Smooth muscle cell (in vitro differentiated cells): ENCODE results near the gene ZNF556. TPM values are rescaled to one million over a fixed set of nuclear protein-coding genes. Genes with fewer than 3 reads are reported as not detected.

Experiments
- DNase-seq: peaks from one replicate; lab custom pipeline; 2025; ENCODE audit not compliant: unreplicated experiment; lab: John Stamatoyannopoulos, UW
- H2AFZ ChIP-seq: fragments of 200-600 bp; sonication (generic); 2 replicates; pipeline ENCODE4 v1.6.0; 2016; ENCODE audit warnings: antibody characterized with exemption, low read depth, mild to moderate bottlenecking
- H3F3A ChIP-seq: fragments of 200-600 bp; sonication (generic); 2 replicates; pipeline ENCODE4 v1.6.0; 2017; ENCODE audit warnings: antibody characterized with exemption, low read depth
- H3K27ac ChIP-seq: fragments of 200-600 bp; sonication (generic); 2 replicates; pipeline ENCODE4 v1.5.1; 2016; ENCODE audit warnings: low read depth, mild to moderate bottlenecking
- H3K27me3 ChIP-seq: fragments of 200-600 bp; sonication (generic); 2 replicates; pipeline ENCODE4 v1.6.1; 2016; ENCODE audit warnings: low read depth, mild to moderate bottlenecking
- H3K36me3 ChIP-seq: fragments of 200-600 bp; sonication (generic); 2 replicates; pipeline ENCODE4 v1.5.1; 2016; ENCODE audit warnings: low read depth
- H3K4me1 ChIP-seq: fragments of 200-600 bp; sonication (generic); 2 replicates; pipeline ENCODE4 v1.5.1; 2016; ENCODE audit warnings: low read depth
- H3K4me2 ChIP-seq: fragments of 200-600 bp; sonication (generic); 2 replicates; pipeline ENCODE4 v1.6.0; 2016; ENCODE audit warnings: mild to moderate bottlenecking
- H3K4me3 ChIP-seq: fragments of 200-600 bp; sonication (generic); 2 replicates; pipeline ENCODE4 v1.5.1; 2016; ENCODE audit warnings: mild to moderate bottlenecking
- H3K79me2 ChIP-seq: fragments of 200-600 bp; sonication (generic); 2 replicates; pipeline ENCODE4 v1.6.0; 2016; ENCODE audit warnings: low read depth, mild to moderate bottlenecking
- H3K9ac ChIP-seq: fragments of 200-600 bp; sonication (generic); 2 replicates; pipeline ENCODE4 v1.6.0; 2016; ENCODE audit warnings: low read depth
- H3K9me3 ChIP-seq: fragments of 200-600 bp; sonication (generic); replicated peaks from 2 replicates; pipeline ENCODE4 v1.5.1; 2016; ENCODE audit warnings: low read depth
- H4K20me1 ChIP-seq: fragments of 200-600 bp; sonication (generic); 2 replicates; pipeline ENCODE4 v1.6.0; 2016; ENCODE audit warnings: low read depth
- WGBS: methylation state at CpG from one replicate; pipeline ENCODE4 v1.1.7; 2016; ENCODE audit warnings: low lambda C conversion rate; 5-methylcytosine and 5-hydroxymethylcytosine counted together
- polyA plus RNA-seq: library from polyadenylated mRNA; unstranded; fragments of >200 nt; fragmentation: Nextera tagmentation; extraction: Ambion mirVana; gene quantifications from 2 replicates; pipeline ENCODE4 v1.2.1, GENCODE V29; 2016
- total RNA-seq: library from RNA; depleted of rRNA; stranded (reverse); fragments of >200 nt; gene quantifications from 2 replicates; pipeline ENCODE4 v1.2.3, GENCODE V29; 2014
- TF ChIP-seq, protein P1 (sequence below): fragments of 200-600 bp; sonication (generic); IDR thresholded peaks from 2 replicates; pipeline ENCODE4 v1.5.1; 2017; ENCODE audit warnings: borderline replicate concordance, mild to moderate bottlenecking, antibody characterized with exemption; ENCODE audit not compliant: insufficient read depth, poor library complexity, severe bottlenecking

Gene ZNF556
- total and polyA plus RNA-seq, 2 experiments from 2014 or later, result 0.04 TPM; not detected in 1

DNA sequence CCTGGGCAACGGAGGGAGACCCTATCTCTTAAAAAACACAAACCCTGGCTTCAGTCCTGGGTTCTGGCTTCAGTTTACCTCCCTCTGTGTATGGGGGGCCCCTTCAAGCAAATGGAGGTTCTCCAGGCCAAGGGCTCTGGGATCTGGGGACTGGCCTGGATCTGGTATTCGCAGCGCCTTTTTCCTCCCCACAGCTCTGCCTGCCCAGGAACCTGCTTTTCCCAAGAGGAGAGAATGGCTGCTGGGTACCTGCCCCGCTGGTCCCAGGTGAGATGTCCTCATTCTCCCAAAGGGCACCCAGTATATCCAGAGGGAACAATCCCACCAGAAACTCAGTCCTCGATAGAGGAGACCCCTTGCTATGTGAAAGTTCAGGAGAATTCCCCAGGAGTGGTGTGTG, 44.3 kb upstream of the ZNF556 start:
- WGBS, result 93% methylated on average over 5 of the region's 5 CpGs
- no peaks in the 10 kb centered on the region for H3K27me3 ChIP-seq
- no peak overlapping the region for H2AFZ ChIP-seq

DNA sequence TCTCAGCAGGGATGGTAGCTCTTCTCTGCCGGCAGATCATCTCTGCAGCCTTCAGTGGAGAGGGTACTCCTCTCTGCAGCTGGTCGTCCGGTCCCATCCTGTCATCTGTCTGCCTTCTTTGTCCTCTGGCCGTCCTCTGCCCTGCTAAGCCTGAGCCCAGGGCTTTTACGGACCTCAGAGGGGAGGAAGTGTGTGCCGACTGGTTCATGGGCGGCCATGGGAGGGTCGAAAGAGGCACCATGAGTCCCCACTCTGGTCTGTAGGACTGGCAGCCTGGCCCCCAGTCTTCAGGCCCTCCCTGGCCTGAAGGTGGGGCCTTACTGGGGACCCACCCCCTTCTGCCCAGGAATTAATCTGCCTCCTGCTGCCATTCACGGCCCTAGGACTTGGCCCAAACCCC, 43.5 kb upstream of the ZNF556 start:
- Histone ChIP-seq H3K9me3 (peaks cover 6% of the 10 kb centered on the region), H3K27me3 (no peaks in the 10 kb centered on the region), H3K9ac (no peak overlapping the region), H3K79me2 (peaks cover 5% of the 10 kb centered on the region), H3K27ac (no peak overlapping the region), H3K36me3 (peaks cover 14% of the 10 kb centered on the region), H3K4me1 (no peaks in the 10 kb centered on the region), H3K4me2 (no peak overlapping the region), H3K4me3 (no peak overlapping the region), H3F3A (no peaks in the 10 kb centered on the region), H2AFZ (no peak overlapping the region), H4K20me1 (no peaks in the 10 kb centered on the region)
- 95% methylated on average over 9 of the region's 9 CpGs for WGBS
- DNase-seq, result no peak
- TF ChIP-seq, protein P1, sequence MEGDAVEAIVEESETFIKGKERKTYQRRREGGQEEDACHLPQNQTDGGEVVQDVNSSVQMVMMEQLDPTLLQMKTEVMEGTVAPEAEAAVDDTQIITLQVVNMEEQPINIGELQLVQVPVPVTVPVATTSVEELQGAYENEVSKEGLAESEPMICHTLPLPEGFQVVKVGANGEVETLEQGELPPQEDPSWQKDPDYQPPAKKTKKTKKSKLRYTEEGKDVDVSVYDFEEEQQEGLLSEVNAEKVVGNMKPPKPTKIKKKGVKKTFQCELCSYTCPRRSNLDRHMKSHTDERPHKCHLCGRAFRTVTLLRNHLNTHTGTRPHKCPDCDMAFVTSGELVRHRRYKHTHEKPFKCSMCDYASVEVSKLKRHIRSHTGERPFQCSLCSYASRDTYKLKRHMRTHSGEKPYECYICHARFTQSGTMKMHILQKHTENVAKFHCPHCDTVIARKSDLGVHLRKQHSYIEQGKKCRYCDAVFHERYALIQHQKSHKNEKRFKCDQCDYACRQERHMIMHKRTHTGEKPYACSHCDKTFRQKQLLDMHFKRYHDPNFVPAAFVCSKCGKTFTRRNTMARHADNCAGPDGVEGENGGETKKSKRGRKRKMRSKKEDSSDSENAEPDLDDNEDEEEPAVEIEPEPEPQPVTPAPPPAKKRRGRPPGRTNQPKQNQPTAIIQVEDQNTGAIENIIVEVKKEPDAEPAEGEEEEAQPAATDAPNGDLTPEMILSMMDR, result no peak

More for the DNA sequence above, 44.3 kb upstream of the ZNF556 start:
- Histone ChIP-seq H3K27ac (no peak overlapping the region), H3K36me3 (peaks cover 9% of the 10 kb centered on the region), H3K4me1 (no peaks in the 10 kb centered on the region), H4K20me1 (no peaks in the 10 kb centered on the region), H3K4me3 (no peak overlapping the region), H3K9ac (no peak overlapping the region), H3F3A (no peaks in the 10 kb centered on the region), H3K4me2 (no peak overlapping the region), H3K9me3 (peaks cover 6% of the 10 kb centered on the region), H3K79me2 (peaks cover 5% of the 10 kb centered on the region)
- TF ChIP-seq, protein P1, result no peak
- DNase-seq, result no peak

DNA sequence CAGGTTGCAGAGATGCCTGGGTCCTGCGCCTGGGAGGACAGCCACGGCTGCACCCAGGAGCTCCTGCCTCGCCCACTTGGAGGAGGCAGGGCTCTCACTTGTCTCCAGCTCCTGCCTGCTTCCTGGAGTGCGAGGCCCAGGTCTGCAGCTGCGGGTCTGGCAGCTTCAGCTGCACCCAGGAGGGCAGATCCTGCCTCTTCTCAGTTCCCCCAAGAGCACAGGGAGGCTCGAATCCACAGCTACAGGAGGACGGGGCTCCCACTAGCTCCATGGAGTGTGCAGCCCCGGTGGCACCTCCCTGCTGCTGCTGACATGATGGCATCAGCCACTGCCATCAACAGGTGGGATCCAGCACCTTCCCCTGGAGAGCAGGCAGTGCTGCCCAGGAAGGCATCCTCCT, 43.0 kb upstream of the ZNF556 start:
- H3K36me3 ChIP-seq, result peaks cover 14% of the 10 kb centered on the region
- no peaks in the 10 kb centered on the region for H3K27me3 ChIP-seq
- H3K9me3 ChIP-seq, result peaks cover 6% of the 10 kb centered on the region
- H3K27ac ChIP-seq, result no peak overlapping the region
- 73% methylated on average over 8 of the region's 8 CpGs for WGBS
- TF ChIP-seq, protein P1, result no peak
- no peaks in the 10 kb centered on the region for H3K4me1 ChIP-seq
- no peaks in the 10 kb centered on the region for H4K20me1 ChIP-seq
- no peak for DNase-seq
- H3F3A ChIP-seq, result no peaks in the 10 kb centered on the region
- peaks cover 5% of the 10 kb centered on the region for H3K79me2 ChIP-seq
- H3K9ac ChIP-seq, result no peak overlapping the region
- no peak overlapping the region for H3K4me3 ChIP-seq
- H2AFZ ChIP-seq, result no peak overlapping the region
- no peak overlapping the region for H3K4me2 ChIP-seq

DNA sequence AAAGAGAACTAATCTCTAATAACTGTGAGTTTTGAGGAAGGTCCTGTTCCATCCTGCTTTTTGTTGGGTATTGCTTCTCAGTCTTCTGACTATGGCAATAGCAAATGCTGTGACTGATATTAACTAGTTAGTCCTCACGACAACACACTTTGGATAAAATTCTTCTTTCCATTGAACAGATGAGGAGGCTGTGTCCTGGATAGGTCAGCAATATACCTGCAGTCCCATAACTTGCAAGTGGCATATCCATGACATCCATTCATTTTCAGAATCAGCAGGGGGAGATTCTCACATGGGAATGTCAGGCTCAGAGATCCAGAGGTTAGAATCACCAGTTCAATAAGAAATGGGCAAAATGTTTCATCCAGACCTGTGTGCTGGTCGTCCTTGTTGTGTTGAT, 40.1 kb upstream of the ZNF556 start:
- TF ChIP-seq, protein P1, result no peak
- no peak overlapping the region for H3K27ac ChIP-seq
- H3K27me3 ChIP-seq, result no peaks in the 10 kb centered on the region
- no peaks in the 10 kb centered on the region for H3K4me1 ChIP-seq
- H3K4me2 ChIP-seq, result no peak overlapping the region
- no peak overlapping the region for H3K4me3 ChIP-seq
- peaks cover 20% of the 10 kb centered on the region for H3K36me3 ChIP-seq
- H3K9ac ChIP-seq, result no peak overlapping the region
- H4K20me1 ChIP-seq, result no peaks in the 10 kb centered on the region
- H3K79me2 ChIP-seq, result no peaks in the 10 kb centered on the region
- H3F3A ChIP-seq, result no peaks in the 10 kb centered on the region
- H2AFZ ChIP-seq, result no peak overlapping the region
- peaks cover 17% of the 10 kb centered on the region for H3K9me3 ChIP-seq
- WGBS, result 100% methylated on average over 2 of the region's 2 CpGs
- no peak for DNase-seq
